DLD1 (cell line): ENCODE measurements around the gene MARK4.
"Not testable (repeated sequence)": the region's sequence is repeated elsewhere in the genome, so short reads cannot be mapped to it uniquely, and the experiment has no call there.

Source experiments
- in situ Hi-C: cut with HindIII; loops from 2 replicates; pipeline ENCODE4 v1.10.0; 2017; ENCODE audit warnings: low sequenced_read_pairs

The MARK4 gene

DNA sequence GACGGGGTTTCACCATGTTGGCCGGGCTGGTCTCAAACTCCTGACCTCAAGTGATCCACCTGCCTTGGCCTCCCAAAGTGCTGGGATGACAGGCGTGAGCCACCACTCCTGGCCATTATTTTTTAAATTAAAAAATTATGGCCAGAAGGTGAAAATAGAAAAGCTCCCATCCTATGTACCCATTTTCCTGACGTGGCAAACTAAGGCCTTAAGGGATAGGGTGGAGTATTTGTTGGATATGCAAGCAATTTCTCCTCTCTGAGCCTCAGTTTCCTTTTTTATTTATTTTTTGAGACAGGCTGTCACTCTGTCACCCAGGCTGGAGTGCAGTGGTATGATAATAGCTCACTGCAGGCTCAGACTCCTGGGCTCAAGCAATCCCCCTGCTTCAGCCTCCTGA is 83.8 kb downstream of the MARK4 start:
- in situ Hi-C loops: not testable (repeated sequence)

DNA sequence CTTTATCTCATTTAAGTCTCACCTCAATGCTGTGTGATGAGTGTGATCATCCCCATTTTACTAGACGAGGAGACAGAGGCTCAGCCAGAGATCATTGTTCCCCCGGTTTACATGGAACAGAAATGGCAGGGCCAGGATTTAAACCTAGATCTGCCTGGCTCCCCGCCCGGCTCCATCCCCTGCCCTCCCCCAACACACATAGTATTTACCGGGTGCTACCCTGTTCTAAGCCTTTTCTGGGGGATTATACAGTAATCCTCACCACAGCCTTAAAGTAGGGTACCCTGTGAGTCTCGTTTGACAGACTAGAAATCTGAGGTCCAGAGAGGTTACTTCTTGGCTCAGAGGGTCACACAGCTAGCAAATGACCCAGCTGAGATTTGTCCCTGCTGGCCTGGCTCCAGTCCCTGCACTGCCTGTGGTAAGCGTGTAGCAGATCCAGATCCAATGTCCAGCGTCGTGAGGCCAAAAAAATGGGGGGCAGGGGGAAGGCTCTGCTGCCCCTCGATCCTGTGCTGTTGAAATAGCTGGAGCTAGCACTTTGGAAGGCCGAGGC is 85.7 kb downstream of the MARK4 start:
- in situ Hi-C loops: no loop called here

DNA sequence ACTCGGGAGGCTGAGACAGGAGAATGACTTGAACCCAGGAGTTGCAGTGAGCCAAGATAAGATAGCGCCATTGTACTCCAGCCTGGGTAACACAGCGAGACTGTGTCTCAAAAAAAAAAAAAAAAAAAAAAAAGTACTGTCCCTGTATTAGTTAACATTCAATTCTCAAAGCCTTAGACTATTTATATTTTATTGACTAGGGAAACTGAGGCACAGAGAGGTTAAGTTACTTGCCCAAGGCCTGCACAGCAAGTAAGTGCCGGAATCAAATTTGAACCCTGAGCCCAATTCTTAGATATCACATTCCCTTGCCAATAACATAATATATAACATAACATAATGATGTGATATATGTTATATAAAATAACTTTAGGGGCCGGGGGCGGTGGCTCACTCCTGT is 88.6 kb downstream of the MARK4 start:
- in situ Hi-C loops: no loop called here

DNA sequence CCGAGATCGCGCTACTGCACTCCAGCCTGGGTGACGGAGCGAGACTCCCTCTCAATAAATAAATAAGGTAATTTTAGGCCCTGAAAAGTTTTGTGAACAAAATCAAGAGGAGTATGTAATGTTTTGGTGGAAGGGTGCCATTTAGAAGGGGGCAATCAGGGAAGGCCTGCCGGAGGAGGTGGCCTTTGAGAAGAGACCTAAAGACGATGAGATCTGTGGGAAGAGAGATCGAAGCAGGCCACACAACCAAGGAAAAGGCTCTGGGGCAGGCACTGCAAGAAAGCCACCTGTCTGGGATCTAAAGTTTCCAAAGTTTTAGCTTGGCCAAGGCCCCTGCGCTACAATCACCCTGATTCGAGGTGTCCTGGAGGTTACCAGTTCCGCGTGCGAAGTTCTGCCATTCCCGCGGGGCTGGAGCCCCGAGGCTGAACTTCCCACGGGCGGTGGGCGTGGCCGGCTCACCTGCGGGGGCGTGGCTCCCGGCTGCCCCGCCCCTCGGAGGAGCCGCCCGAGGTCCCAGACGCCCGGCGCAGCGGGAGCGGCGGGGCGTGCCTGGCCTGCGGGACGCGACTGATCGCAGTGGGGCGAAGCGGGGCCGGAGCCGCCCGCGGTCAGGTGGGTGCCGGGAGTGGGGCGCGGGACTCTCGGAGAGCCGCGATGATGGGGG is 89.3 kb downstream of the MARK4 start, which contains the start of gene KLC3:
KLC3 (plus strand) TSS at position 519 of the 667 bp plus-strand sequence. CDS start 4,792 bp downstream, outside the sequence.
- in situ Hi-C loops: no loop called here

DNA sequence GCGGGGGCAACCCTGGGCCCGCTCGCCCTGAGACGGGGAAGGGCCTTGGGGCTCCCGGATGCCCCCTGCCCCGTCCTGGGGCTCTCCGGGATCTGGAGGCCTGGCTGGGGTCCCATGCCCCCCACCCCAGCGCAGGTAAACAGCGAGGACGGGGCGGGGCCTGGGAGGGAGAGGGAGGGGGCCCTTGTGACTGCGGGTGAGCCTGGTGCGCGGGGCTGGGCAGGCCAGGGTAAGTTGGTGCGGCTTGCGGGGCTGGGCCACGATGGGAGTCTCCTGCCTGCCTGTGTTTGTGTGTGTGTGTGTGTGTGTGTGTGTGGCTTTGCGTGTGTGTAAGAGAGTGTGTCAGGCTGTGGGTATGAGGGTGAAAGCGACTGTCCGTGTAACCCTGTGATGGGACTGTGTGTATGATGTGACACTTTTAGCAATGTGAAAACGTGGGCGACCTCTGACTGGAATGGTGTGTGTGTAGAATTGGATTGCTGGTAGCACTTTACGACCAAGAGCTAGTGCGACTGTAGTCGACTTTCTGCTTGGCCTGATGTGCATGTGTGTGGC is 89.9 kb downstream of the MARK4 start:
- in situ Hi-C loops: no loop called here

DNA sequence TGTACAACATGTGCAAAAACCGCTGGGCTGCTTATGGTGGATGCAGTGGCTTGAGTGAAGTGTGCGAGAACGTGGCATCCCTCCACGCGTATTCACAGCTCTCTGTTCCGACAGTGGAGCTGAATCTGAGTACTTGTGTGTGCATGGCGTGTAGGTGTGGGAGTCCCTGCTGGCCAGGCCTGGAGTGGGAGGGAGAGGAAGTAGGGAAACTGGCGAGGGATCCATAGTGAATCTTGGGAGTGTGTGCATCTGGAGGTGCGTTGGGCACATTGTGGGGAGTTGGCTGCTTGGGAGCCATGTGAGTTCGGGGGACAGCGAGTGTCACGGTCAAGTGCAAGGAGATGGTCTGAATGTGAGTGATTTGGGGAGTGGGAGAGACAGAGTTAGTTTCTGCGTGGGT is 91.8 kb downstream of the MARK4 start:
- in situ Hi-C loops: no loop called here

DNA sequence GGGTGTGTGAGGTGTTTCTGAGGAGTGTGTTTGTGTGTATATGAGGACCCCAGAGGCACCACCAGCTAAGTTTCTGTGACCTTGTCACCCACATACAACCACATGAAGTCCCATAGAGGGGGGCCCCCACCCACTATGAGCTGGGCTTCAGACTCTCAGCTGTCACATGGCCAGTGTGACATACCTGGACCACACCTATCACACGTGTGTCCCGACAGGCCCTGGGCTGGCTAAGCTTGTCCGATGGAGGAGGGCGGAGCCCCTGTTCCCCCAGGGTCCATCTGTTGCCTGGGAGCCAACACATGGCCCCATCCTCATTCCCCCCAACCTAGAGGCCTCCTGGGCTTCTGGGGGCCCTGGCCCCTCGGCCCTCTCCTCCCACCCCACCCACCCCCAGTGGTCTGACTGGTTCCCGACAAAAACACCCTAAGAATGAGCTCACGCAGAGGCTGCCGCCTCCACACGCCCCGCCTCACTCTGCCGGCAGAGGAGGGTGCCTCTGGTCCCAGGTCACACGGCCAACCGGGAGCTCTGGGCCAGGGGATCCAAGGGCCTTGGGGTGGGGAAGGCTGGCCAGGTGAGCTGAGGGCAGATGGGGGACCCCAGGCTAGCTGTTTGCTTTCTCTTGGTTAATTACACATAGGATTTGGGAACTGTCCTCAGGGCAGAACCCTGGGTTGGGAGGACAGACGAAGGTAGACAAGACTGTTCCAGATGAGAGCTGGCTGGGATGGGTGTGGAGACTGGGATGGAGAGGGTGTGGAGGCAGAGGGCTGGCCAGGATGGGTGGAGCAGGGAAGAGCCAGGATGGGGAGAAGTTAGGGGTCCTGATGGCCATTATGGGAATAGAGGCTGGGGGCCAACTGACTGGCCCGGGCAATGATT is 93.8 kb downstream of the MARK4 start:
- in situ Hi-C loops: no loop called here

DNA sequence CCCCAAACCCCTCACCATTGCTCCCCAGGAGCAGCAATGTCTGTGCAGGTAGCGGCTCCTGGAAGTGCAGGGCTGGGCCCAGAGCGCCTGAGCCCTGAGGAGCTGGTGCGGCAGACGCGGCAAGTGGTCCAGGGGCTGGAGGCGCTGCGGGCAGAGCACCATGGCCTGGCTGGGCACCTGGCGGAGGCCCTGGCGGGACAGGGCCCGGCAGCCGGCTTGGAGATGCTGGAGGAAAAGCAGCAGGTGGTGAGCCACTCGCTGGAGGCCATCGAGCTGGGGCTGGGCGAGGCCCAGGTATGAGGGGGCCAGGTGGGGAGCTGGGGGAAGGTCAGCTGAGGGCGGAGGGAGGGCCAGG is 94.4 kb downstream of the MARK4 start:
- in situ Hi-C loops: no loop called here

DNA sequence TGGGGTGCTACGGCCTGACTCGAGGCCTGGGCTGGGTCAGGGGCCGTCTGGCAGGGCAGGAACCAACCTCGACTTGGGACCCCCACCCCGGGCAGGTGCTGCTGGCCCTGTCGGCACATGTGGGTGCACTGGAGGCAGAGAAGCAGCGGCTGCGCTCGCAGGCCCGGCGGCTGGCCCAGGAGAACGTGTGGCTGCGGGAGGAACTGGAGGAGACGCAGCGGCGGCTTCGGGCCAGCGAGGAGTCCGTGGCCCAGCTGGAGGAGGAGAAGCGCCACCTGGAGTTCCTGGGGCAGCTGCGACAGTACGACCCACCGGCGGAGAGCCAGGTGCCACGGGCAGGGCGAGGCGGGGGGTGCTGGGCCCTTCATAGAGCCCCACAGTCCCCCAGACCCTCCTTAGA is 95.4 kb downstream of the MARK4 start:
- in situ Hi-C loops: no loop called here

DNA sequence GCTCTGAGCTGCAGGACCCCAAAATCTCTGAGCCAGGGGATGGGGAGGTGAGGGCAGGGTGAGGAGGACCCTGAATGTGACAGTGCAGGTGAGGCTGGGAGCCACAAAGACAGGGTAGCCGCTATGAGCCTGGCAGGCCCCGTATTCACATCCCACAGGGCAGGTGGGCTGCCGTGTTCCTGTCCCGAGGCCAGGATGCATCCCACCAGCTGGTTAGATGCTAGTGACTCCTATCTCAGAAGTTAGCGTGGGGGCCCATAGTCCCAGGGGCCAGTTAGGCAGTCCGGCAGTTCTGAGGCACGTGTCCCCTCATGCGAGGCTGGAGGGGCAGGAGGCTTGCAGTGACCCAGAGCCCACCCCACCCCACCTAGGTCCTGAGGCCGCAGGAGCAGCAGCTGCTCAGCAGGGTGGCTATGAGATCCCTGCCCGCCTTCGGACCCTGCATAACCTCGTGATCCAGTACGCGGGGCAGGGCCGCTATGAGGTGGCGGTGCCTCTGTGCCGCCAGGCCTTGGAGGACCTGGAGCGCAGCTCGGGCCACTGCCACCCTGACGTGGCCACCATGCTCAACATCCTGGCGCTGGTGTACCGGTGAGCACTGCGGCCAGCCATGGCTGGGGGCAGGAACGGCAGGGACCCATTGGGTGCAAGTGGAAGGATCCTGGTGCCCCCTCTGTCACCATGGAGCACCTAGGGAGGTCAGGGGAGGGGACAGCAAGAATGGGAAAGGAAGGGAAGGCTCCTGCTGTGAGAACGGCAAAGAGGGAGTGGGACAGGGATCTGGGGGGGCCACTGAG is 96.7 kb downstream of the MARK4 start:
- in situ Hi-C loops: no loop called here

DNA sequence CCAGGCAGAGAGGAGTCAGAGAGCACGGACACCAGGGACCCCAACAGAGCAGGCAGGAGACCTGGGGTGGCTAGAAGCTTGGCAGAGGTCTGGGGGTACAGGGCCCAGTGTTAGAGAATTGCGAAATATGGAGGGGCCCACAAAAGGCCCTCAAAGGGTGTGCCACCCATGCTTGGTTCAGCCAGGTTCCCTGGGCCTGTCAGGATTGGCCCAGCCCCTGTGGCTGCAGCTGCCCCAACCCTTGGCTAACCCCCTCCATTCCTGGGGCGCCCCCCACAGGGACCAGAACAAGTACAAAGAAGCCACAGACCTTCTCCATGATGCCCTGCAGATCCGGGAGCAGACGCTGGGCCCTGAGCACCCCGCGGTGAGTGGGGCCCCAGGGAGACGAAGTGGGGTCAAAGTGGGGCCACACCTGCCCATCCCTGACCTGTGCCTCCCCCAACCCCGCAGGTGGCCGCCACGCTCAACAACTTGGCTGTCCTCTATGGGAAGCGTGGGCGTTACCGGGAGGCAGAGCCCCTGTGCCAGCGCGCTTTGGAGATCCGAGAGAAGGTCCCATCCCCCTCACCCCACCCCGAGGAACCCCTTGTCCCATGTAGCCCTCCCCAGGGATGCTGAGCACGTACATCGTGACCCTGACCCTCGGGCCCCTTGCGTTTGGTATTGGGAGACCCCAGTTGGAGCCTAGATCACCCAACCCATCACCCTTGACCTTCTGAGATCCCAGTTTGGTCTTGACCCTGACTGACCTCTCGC is 97.5 kb downstream of the MARK4 start:
- in situ Hi-C loops: no loop called here

DNA sequence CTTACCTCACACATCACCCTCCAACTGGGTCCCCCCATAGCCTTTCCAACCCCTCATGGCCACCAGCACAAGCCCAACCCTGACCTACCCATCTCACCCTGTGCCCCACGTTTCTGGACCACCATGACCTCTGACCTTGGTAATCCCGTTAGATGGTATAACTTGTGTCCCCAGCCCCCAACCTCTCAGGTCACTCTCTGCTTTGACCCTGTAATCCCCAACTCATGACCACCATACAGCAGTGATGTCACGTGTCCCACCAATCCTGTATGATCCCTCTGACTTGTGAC is 98.0 kb downstream of the MARK4 start:
- in situ Hi-C loops: no loop called here

DNA sequence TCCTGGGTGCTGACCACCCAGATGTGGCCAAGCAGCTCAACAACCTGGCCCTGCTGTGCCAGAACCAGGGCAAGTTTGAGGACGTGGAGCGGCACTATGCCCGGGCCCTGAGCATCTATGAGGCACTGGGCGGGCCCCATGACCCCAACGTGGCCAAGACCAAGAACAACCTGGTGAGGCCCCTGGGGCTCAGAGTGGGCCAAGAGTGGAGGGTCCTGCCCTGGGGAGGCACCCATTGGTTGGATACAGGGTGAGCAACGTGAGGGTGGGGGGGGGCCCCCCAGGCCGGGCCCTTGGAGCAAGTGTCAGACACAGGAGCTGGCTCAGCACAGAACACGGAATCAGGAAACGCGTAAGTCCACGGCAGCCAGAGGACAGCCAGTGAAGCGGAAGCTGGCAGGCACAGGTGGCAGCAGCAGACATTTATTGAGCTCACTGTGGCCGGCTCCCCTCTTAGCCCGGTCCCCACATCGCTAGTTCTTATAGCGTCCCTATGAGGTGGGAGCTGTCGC is 98.4 kb downstream of the MARK4 start:
- in situ Hi-C loops: no loop called here

DNA sequence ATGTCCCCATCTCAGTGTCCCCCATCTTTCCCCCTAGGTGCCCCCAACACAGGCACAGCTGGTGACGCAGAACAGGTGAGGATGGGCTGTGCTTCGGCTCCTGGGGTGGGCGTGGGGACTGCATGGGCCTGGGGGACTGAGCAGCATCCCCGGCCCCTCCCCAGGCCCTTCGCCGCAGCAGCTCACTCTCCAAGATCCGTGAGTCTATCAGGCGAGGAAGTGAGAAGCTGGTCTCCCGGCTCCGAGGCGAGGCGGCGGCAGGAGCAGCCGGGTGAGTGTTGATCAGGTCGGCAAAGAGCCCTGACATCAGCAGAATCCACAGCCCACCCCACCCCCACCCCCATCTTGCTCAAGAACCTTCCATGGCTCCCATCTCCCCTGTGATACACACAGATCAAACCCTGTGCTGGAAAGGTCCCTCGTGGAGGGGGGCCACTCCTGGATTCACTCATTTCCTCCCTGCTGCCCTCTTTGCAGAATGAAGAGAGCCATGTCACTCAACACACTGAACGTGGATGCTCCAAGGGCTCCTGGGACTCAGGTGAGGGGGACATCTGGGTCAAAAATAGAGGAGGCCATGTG is 99.5 kb downstream of the MARK4 start:
- in situ Hi-C loops: no loop called here

DNA sequence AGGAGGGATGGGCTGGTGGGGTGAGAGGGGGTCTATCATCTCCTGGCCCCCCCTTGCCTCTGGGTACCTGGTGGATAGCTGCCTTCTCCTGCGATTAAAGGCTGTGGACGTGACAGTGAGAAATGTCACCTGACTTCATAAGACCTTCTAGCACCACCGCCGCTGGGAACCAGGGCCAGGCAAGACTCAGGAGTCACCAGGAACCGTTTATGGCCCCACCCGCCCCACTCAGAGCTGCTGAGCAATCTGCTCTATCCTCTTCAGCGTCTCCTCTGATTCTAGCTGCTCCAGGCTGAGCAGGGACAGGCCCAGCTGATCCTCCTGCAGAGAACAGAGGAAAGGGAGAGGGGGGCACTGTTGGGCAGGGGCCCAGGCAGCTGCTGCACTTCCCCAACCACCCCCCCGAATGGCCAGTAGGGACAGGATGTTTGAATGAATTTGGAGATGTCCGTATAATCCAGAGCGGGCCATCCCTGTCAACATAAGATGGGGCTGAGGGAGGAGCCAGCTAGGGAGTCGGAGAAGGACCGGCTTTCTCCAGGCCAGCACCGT is 100.4 kb downstream of the MARK4 start:
- in situ Hi-C loops: no loop called here

DNA sequence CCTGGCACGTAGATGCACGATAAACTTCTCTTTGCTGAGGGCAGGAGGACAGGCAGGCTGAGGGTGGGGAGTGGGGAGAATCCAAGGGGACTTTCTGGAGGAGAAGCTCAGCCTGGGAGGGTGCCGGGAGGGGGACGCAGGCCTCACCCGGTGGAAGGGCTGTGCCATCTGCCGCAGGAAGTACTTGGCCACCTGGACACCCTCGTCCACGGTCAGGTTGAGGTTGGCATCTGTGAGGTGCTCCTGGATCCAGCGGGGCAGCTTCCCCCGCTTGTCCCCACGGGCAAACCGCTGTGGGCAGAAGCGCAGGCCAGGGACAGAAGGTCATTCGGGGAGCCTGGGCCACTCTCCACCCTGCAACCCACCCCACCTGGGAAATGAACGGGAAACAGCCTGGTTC is 101.0 kb downstream of the MARK4 start:
- in situ Hi-C loops: no loop called here

DNA sequence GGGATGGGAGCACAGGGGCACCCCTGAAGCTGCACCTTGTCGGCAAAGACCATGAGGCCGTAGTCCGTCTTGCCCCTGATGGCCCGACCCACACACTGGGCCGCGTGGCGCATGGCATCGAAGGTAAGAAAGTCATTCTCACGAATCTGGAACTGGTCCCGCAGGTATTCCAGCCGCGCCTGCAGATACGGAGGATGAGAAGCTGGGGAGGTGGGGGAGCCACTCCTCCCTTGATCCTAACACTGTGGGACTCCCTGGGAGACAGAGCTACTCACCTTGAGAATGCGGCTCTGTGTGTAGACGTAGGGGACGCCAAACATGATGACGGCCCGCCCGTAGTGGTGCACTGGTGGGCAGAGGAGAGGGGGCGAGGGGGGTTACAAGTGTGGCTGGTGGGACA is 101.4 kb downstream of the MARK4 start:
- in situ Hi-C loops: no loop called here

DNA sequence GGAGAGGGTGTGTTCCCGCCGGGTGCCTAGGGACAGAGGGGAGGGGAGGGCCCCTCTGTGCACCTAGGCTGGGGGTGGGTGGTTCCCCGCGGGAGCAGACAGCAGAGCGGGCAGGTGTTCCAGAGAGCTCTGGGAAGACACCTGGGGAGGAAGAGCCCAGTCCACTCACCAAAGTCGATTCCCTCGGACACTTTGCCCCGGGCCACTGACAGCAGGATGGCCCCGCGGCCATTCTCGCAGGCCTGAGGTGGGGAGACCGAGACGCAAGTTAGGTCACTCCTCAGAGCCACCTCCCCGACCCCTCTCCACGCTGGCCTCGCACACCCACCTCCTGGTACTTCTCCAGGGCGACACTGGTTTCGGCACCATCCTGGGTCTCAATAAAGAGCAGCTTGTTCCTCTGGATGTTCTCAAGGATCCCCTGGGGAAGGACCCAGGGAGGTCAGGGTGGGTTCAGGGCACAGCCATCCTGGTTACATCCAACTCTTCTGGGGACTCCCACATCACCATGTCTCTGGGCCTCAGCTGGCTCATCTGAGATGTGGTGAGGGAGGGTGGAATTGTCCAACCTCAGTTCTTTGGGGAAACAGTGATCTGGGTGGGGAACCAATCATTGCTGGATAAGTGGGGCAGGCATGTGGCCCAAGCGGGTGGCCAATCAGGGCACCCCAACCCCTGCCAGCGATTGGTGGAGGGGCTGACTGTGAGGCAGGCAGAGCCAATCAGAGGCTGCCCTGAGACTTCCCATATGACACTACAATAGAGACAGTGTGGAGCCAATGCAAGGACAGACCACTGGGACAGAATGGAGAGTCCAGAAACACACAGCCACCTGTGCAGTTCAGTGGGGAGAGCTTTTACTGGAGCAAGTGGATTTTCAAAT is 102.1 kb downstream of the MARK4 start:
- in situ Hi-C loops: no loop called here
